GM12864 (cell line): Measurements from ENCODE around the gene CYTH4.
"Not testable (repeated sequence)": the region's sequence is repeated elsewhere in the genome, so short reads cannot be mapped to it uniquely, and the experiment has no call there.

Source experiments
- DNase-seq: peaks from one replicate; pipeline ENCODE4 v3.0.0-alpha.2; 2011; ENCODE audit warnings: low read depth
- H3K4me3 ChIP-seq: 2 replicates; pipeline ENCODE4 v1.5.1; 2011; ENCODE audit warnings: mild to moderate bottlenecking, low read depth, low read length, control low read depth
- TF ChIP-seq, protein P1 (sequence below): IDR thresholded peaks from 2 replicates; pipeline ENCODE4 v1.5.1; 2011; ENCODE audit warnings: low read depth, mild to moderate bottlenecking, moderate library complexity, low read length, control low read depth, inconsistent platforms; ENCODE audit errors: missing control alignments

The CYTH4 gene

DNA sequence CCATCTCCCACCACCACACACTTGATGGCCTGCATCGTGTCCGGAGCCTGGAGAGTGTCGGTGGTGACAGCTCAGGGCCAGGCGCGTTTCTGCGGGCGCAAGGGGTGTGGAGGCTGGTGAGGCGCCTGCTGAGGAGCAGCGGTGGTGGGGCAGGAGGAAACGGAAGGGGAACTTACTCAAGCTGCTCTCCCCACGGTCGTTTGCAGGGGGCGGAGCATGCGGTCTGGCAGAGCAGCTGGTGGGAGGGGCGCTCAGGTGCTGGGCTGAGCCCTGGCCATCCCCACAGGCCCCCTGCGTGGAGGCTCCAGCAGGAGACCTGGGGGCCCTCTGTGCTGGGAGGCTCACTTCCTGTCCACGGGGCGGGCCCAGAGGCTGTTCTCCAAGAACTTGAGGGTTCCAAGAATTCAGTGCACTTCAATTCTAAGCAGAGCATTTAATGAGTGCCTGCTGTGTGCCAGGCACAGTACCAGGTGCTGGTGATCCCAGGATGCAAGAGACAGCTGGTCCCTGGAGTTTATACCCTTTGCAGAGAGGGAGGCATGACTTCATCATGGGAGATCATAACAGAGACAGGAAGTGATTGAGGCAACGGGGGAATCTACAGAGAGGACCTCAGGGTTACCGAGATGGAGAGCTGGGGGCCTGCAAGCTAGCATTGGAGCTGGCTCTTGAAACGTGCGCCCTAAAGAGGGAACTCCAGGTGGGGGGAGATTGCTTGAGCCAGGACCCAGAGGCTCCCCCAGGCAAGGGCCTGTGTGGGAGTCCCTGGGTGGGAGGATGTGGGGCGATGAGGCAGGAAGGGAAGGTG lies 38.0 kb upstream of the CYTH4 start, which contains the start of gene RAC2:
Gene RAC2 (minus strand): TSS at position 156 of the 808 bp plus-strand sequence. CDS start 121 bp downstream, at position 35.
- TF ChIP-seq, protein P1, sequence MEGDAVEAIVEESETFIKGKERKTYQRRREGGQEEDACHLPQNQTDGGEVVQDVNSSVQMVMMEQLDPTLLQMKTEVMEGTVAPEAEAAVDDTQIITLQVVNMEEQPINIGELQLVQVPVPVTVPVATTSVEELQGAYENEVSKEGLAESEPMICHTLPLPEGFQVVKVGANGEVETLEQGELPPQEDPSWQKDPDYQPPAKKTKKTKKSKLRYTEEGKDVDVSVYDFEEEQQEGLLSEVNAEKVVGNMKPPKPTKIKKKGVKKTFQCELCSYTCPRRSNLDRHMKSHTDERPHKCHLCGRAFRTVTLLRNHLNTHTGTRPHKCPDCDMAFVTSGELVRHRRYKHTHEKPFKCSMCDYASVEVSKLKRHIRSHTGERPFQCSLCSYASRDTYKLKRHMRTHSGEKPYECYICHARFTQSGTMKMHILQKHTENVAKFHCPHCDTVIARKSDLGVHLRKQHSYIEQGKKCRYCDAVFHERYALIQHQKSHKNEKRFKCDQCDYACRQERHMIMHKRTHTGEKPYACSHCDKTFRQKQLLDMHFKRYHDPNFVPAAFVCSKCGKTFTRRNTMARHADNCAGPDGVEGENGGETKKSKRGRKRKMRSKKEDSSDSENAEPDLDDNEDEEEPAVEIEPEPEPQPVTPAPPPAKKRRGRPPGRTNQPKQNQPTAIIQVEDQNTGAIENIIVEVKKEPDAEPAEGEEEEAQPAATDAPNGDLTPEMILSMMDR, result no peak
- peak; percentile 89 for DNase-seq
- H3K4me3 ChIP-seq, result peak within 1 kb of the TSS; percentile 98

DNA sequence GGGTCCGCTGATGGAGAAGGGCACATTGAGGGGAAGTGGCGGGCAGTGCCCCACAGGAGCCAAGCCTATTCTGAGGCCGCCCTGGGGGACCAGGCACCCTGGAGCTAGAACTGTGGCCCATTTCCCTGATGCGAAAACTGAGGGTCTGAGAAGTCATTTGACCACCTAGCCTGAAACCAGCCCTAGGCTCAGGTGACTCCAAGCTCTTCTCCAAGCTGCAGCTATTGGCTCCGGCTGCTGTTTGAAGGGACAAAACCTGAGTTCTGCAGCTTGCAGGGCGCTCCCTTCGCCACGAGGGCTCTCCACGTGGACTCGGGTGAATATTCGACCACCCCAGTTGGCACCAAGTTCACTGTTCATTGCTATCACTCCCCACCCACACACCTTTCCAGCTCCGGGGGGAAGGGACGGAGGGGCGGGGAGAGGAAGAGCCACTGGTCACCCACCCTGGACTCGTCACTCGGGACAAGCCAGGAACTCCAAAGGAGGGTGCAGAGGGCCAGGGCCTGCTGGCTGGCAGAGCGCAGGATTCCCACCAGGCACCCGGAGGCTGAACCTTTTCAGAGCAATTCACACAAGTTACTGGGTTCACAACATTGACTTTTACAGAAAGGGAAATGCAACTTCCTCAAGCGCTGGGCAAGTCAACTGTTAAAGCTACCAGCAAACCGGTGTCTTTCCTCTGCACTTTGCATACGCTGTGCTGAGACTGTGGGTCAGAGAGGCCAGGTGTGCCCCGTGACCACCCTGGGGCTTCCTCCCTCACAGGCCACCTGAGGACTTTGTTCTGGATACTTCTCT lies 37.2 kb upstream of the CYTH4 start:
- peak overlapping the region; percentile 98 for H3K4me3 ChIP-seq

DNA sequence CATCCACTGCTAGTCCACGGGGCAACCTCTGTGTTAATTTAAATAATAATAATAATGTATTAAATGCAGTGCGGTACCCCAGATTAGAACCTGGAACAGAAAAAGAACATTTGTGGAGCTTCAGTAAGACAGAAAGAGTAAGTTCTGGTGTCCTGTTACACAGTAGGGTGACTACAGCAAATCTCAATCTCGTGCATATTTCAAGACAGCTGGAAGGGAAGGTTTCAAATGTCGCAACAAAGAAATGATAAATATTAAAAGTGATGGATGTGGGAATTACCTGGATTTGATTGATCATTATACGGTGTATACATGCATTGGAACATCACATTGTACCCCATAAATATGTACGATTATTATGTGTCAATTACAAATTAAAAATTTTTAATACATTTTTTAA lies 36.6 kb upstream of the CYTH4 start:
- TF ChIP-seq, protein P1, result no peak
- no peak for DNase-seq
- H3K4me3 ChIP-seq, result no peak overlapping the region

More for the DNA sequence above, 37.2 kb upstream of the CYTH4 start:
- TF ChIP-seq, protein P1, result peak; percentile 7
- peak; percentile 79 for DNase-seq

DNA sequence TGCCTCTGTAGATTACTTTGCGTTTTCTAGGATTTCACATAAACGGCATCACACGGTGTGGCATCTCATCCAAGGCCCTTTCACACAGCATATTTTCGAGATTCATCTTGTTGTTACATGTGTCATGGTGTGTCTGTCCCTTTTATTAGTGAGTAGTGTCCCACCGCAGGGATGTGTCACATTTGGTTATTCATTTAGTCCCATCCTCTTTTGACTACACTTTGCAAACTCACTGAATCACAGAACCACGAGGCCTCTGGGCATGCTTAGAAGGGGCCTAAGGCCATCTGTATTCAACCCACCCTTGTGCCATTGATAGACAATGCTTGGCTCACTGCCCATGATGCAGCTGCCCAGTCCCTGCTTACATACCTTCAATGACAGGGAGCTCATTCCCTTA lies 34.1 kb upstream of the CYTH4 start:
- TF ChIP-seq, protein P1, result no peak
- DNase-seq, result no peak
- no peak overlapping the region for H3K4me3 ChIP-seq

DNA sequence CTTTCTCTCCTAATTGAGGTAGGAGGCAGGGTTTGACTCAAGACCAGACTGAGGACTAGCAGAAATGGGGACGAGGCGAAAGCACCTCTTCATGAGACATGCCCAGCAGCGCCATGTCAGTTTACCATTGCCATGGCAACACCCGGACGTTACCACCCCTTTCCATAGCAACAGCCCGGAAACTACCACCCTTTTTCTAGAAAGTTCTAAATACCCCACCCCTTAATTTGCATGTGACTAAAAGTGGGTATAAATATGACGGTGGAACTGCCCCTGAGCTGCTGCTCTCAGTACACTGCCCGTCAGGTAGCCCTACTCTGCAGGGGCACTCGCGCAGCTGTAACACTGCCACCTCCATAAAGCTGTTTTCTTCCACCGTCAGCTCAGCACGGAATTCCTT lies 32.3 kb upstream of the CYTH4 start:
- no peak for DNase-seq
- no peak overlapping the region for H3K4me3 ChIP-seq
- TF ChIP-seq, protein P1, result no peak

DNA sequence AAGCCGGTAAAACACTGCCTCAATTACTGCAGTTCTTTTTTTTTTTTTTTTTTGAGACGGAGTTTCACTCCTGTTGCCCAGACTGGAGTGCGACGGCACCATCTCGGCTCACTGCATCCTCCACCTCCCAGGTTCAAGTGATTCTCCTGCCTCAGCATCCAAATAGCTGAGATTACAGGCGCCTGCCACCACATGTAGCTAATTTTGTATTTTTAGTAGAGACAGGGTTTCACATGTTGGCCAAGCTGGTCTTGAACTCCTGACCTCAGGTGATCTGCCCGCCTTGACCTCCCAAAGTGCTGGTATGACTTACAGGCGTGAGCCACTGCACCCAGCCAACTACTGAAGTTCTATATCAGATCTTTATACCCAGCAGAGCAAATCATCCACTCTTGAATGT lies 30.5 kb upstream of the CYTH4 start:
- not testable (repeated sequence) for H3K4me3 ChIP-seq, DNase-seq

DNA sequence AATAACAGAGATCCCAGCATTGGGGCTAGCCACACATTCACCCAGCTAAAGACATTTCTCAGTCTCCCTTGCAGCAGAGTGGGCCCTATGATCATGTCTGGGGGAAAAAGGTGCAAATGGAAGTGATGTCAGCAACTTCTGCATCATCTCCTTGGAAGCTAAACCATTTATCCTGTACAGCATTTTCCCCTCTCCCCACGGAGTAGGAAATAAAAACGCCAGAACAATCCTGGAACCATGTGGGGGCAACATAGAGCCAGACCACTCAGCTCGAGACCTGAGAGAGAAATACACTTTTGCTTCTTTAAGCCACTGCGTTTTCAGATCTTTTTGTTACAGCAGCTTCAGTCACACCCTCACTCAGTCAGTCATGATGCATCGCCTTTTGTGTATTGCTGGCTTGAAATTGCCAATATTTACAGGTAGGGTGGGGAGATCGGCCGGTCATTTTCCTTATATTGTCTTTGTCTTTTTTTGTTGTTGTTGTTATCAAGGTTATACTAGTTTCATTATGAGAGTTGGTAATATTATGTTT lies 29.1 kb upstream of the CYTH4 start:
- H3K4me3 ChIP-seq, result no peak overlapping the region
- DNase-seq, result no peak
- TF ChIP-seq, protein P1, result peak; percentile 5
